H9 (cell line): Measurements from ENCODE around the gene MICAL3. TPM values are rescaled to one million over a fixed set of nuclear protein-coding genes. Genes with fewer than 3 reads are reported as not detected.
A peak's percentile ranks its signal among the peaks of the same experiment; 100 is the strongest.

Experiments used
- DNase-seq: peaks from one replicate; pipeline ENCODE4 v3.0.0-alpha.2; 2017
- H2AFZ ChIP-seq: one replicate; pipeline ENCODE4 v1.6.1; 2013; ENCODE audit warnings: mild to moderate bottlenecking, low read length, control low read depth, moderate library complexity
- H2AK5ac ChIP-seq: 2 replicates; pipeline ENCODE4 v1.6.1; 2013; ENCODE audit warnings: low read length, control low read depth, mixed read lengths; ENCODE audit not compliant: insufficient read length
- H2BK120ac ChIP-seq: one replicate; pipeline ENCODE4 v1.6.1; 2013; ENCODE audit warnings: low read depth, mild to moderate bottlenecking, low read length, control low read depth, inconsistent platforms; ENCODE audit not compliant: poor library complexity, severe bottlenecking
- H2BK12ac ChIP-seq: 2 replicates; pipeline ENCODE4 v1.6.1; 2013; ENCODE audit warnings: low read length, control low read depth, mixed read lengths, low read depth; ENCODE audit not compliant: insufficient read length
- H2BK15ac ChIP-seq: 2 replicates; pipeline ENCODE4 v1.6.1; 2013; ENCODE audit warnings: low read depth, low read length, control low read depth
- H2BK20ac ChIP-seq: one replicate; pipeline ENCODE4 v1.6.1; 2013; ENCODE audit warnings: low read depth, mild to moderate bottlenecking, low read length, control low read depth, inconsistent platforms; ENCODE audit not compliant: poor library complexity, severe bottlenecking
- H2BK5ac ChIP-seq: 2 replicates; pipeline ENCODE4 v1.6.1; 2013; ENCODE audit warnings: low read length, control low read depth, mixed read lengths; ENCODE audit not compliant: insufficient read length
- H3K14ac ChIP-seq: 2 replicates; pipeline ENCODE4 v1.6.1; 2013; ENCODE audit warnings: low read length, control low read depth; ENCODE audit not compliant: insufficient read depth
- H3K18ac ChIP-seq: 2 replicates; pipeline ENCODE4 v1.6.1; 2013; ENCODE audit warnings: low read depth, mild to moderate bottlenecking, mixed read lengths, low read length, control low read depth; ENCODE audit not compliant: insufficient read length
- H3K23ac ChIP-seq: 2 replicates; pipeline ENCODE4 v1.6.1; 2013; ENCODE audit warnings: low read length, control low read depth, mixed read lengths, low read depth; ENCODE audit not compliant: insufficient read length
- H3K23me2 ChIP-seq: 2 replicates; pipeline ENCODE4 v1.6.1; 2013; ENCODE audit warnings: low read depth, mild to moderate bottlenecking, mixed read lengths, low read length, control low read depth; ENCODE audit not compliant: insufficient read length, poor library complexity, severe bottlenecking
- H3K27ac ChIP-seq: 2 replicates; pipeline ENCODE4 v1.5.1; 2013; ENCODE audit warnings: low read length, control low read depth, mixed read lengths, low read depth; ENCODE audit not compliant: insufficient read length
- H3K27me3 ChIP-seq: 2 replicates; pipeline ENCODE4 v1.6.1; 2013; ENCODE audit warnings: low read length, control low read depth, inconsistent platforms; ENCODE audit not compliant: insufficient read depth
- H3K4ac ChIP-seq: 2 replicates; pipeline ENCODE4 v1.6.1; 2013; ENCODE audit warnings: low read depth, mild to moderate bottlenecking, control low read depth, inconsistent platforms, low read length, moderate library complexity
- H3K4me1 ChIP-seq: 2 replicates; pipeline ENCODE4 v1.6.1; 2013; ENCODE audit warnings: low read length, control low read depth, inconsistent platforms; ENCODE audit not compliant: insufficient read depth
- H3K4me2 ChIP-seq: 2 replicates; pipeline ENCODE4 v1.6.1; 2013; ENCODE audit warnings: low read length, control low read depth, mixed read lengths; ENCODE audit not compliant: insufficient read length, insufficient read depth
- H3K56ac ChIP-seq: 2 replicates; pipeline ENCODE4 v1.6.1; 2013; ENCODE audit warnings: low read depth, mild to moderate bottlenecking, mixed read lengths, low read length, control low read depth; ENCODE audit not compliant: insufficient read length
- H3K79me1 ChIP-seq: 2 replicates; pipeline ENCODE4 v1.6.1; 2013; ENCODE audit warnings: low read depth, mild to moderate bottlenecking, moderate library complexity, low read length, control low read depth, inconsistent platforms; ENCODE audit not compliant: insufficient read depth, poor library complexity, severe bottlenecking
- H3K79me2 ChIP-seq: 2 replicates; pipeline ENCODE4 v1.6.1; 2013; ENCODE audit warnings: low read length, control low read depth, inconsistent platforms; ENCODE audit not compliant: insufficient read depth
- H3K9ac ChIP-seq: 2 replicates; pipeline ENCODE4 v1.6.1; 2013; ENCODE audit warnings: low read length, control low read depth, mixed read lengths; ENCODE audit not compliant: insufficient read length; ENCODE audit errors: extremely low read depth
- H3K9me3 ChIP-seq: one replicate; pipeline ENCODE4 v1.6.1; 2013; ENCODE audit warnings: low read depth, low read length, inconsistent platforms; ENCODE audit not compliant: control insufficient read depth
- H3T11ph ChIP-seq: one replicate; pipeline ENCODE4 v1.6.1; 2013; ENCODE audit warnings: mild to moderate bottlenecking, low read length, control low read depth, inconsistent platforms
- H4K20me1 ChIP-seq: one replicate; pipeline ENCODE4 v1.6.1; 2013; ENCODE audit not compliant: control insufficient read depth, insufficient read length, insufficient read depth
- H4K5ac ChIP-seq: 2 replicates; pipeline ENCODE4 v1.6.1; 2013; ENCODE audit warnings: low read depth, mild to moderate bottlenecking, mixed read lengths, low read length, control low read depth; ENCODE audit not compliant: insufficient read length
- H4K8ac ChIP-seq: replicated peaks from 2 replicates; pipeline ENCODE4 v1.6.1; 2013; ENCODE audit warnings: low read length, control low read depth, mixed read lengths, low read depth; ENCODE audit not compliant: insufficient read length
- H4K91ac ChIP-seq: 2 replicates; pipeline ENCODE4 v1.6.1; 2013; ENCODE audit warnings: low read depth, mild to moderate bottlenecking, moderate library complexity, mixed read lengths, low read length, control low read depth; ENCODE audit not compliant: insufficient read length
- H3K27ac Mint-ChIP-seq, 3 experiments: 2 replicates in 2 of 3; 3 replicates in 1 of 3; pipeline ENCODE4 v1.8.0; 2020 to 2021; ENCODE audit warnings: mixed read lengths in 3 of 3, mild to moderate bottlenecking in 1 of 3, moderate library complexity in 1 of 3
- H3K27me3 Mint-ChIP-seq: 2 replicates; pipeline ENCODE4 v1.8.0; 2021; ENCODE audit warnings: low read depth, mild to moderate bottlenecking, moderate library complexity, mixed read lengths
- H3K36me3 Mint-ChIP-seq, 3 experiments: 2 replicates in 2 of 3; 3 replicates in 1 of 3; pipeline ENCODE4 v1.8.0; 2020 to 2021; ENCODE audit warnings: low read depth in 3 of 3, mixed read lengths in 3 of 3; ENCODE audit not compliant: insufficient read depth in 1 of 3
- H3K4me1 Mint-ChIP-seq, 2 experiments: 2 replicates each; pipeline ENCODE4 v1.8.0; 2020; ENCODE audit warnings: mixed read lengths in 2 of 2
- H3K4me3 Mint-ChIP-seq, 2 experiments: 2 replicates in 1 of 2; 3 replicates in 1 of 2; pipeline ENCODE4 v1.8.0; 2020 to 2021; ENCODE audit warnings: mild to moderate bottlenecking in 2 of 2, mixed read lengths in 2 of 2, moderate library complexity in 1 of 2
- H3K9me3 Mint-ChIP-seq, 2 experiments: 2 replicates in 1 of 2; 3 replicates in 1 of 2; pipeline ENCODE4 v1.8.0; 2020; ENCODE audit warnings: mild to moderate bottlenecking in 2 of 2, mixed read lengths in 2 of 2, moderate library complexity in 1 of 2
- CTCF ChIP-seq: fragments of 200-600 bp; sonication (generic); conservative IDR thresholded peaks from 3 replicates; pipeline ENCODE4 v1.8.0; 2021; ENCODE audit warnings: antibody characterized with exemption, mild to moderate bottlenecking
- WGBS: extraction: QIAGEN DNeasy Blood & Tissue Kit; methylation state at CpG from one replicate; pipeline ENCODE4 v1.1.7; 2013; ENCODE audit warnings: missing lambda C conversion rate, low lambda C conversion rate, mixed read lengths; ENCODE audit not compliant: insufficient read length; ENCODE audit errors: extremely low coverage; 5-methylcytosine and 5-hydroxymethylcytosine counted together
- total RNA-seq: library from RNA; stranded (reverse); gene quantifications from 2 replicates; pipeline ENCODE4 v1.2.1, GENCODE V29; 2021

The MICAL3 gene
- total RNA-seq, 1 experiment from 2014 or later = 50.2 TPM

DNA sequence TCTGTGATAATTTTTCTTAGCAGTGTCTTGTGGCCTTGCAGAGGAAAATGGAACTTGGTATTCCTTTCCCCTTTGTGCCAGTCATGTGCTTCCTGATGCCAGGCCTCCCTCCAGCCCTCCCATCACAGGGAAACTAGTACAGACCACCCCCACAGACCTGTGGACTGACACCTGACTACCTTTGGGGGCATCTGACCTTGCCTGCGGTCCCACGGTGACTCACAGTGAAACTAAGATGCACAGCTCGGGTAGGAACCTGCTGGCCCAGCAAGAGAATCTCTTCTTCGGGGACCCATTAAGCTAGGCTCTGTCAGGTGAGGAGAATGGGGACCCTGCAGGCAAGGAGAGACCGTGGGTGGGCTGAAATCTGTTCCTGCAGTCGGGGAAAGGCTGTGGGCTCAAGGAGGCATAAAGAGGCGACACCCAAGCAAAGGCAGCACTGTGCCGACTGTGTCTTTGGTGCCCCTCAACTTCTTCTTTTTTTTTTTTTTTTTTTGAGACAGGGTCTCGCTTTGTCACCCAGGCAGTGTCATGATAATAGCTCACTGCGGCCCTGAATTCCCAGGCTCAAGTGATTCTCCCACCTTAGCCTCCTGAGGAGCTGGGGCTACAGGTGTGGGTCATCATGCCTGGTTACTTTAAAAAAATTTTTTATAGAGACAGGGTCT is 32.6 kb upstream of the MICAL3 start:
- Histone ChIP-seq H4K20me1 (peaks cover 3% of the 10 kb centered on the region), H3K27ac (no peak overlapping the region), H2BK5ac (no peak overlapping the region), H3K4me1 (no peaks in the 10 kb centered on the region), H4K91ac (no peak overlapping the region), H3K9me3 (no peaks in the 10 kb centered on the region), H3K23me2 (no peaks in the 10 kb centered on the region), H3K4me2 (no peak overlapping the region), H3K56ac (no peak overlapping the region), H3K4ac (no peak overlapping the region), H2BK20ac (no peak overlapping the region), H3K9ac (no peak overlapping the region), H4K8ac (no peak overlapping the region), H3T11ph (no peak overlapping the region), H2BK120ac (no peak overlapping the region), H3K23ac (no peak overlapping the region), H2AK5ac (no peak overlapping the region), H3K18ac (no peak overlapping the region), H3K14ac (no peak overlapping the region), H2BK12ac (no peak overlapping the region), H3K79me1 (no peaks in the 10 kb centered on the region), H2AFZ (no peak overlapping the region), H4K5ac (no peak overlapping the region), H2BK15ac (no peak overlapping the region), H3K79me2 (no peaks in the 10 kb centered on the region), H3K27me3 (no peaks in the 10 kb centered on the region)
- WGBS = no CpG with 5 or more reads among the region's 10 CpGs
- Mint-ChIP-seq H3K27ac (peak overlapping the region in 1 of 3 experiments; percentile 26; a peak in 1 of 7 replicates), H3K27me3 (peaks cover 20% of the 10 kb centered on the region), H3K9me3 (peaks cover 5 to 6% of the 10 kb centered on the region in 2 experiments; a peak in 3 of 5 replicates), H3K36me3 (peaks cover 0 to 5% (median 3%) of the 10 kb centered on the region in 3 experiments; a peak in 5 of 7 replicates), H3K4me3 (no peak overlapping the region), H3K4me1 (peaks cover 16 to 18% of the 10 kb centered on the region in 2 experiments)
- DNase-seq = no peak
- TF ChIP-seq CTCF = no peak
